HL-60/S4 treated with retinoic acid at 250 ng/mL for 4 days and 3 days (cell line): ENCODE results near the gene RPP30.

Source experiments
- in situ Hi-C: fragments of 300-500 bp; cut with MboI; formaldehyde crosslinking; loops from 2 replicates; pipeline ENCODE4 v1.7.0; 2022; ENCODE audit warnings: low sequenced_read_pairs

RPP30 gene

GRCh38 chr10:90871766-90872647, at the start of gene RPP30:
Gene RPP30 (plus strand): TSS chr10:90871974. CDS start chr10:90871987, 13 bp downstream.
- in situ Hi-C loops: no loop called here

DNA sequence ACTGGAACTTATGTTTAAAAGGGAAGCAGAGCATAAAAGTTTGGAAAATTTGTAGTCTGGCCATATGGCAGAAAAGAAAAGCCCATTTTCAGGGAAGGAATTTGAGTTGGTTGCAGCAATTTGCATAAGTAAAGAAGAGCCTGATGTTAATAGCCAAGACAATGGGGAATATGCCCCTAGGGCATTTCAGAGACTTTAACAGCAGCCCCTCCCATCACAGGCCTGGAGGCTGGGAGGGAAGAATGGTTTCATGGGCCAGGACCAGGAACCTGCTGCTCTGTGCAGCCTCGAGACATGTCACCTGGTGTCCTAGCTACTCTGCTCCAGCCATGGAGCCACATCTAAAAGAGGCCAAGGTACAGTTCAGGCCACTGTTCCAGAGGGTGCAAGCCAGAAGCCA, 49.3 kb upstream of the RPP30 start:
- in situ Hi-C loops: no loop called here

- in situ Hi-C loops: no loop called here
Measured at GRCh38 chr10:90832111-90832510, 39.7 kb upstream of the RPP30 start.

DNA sequence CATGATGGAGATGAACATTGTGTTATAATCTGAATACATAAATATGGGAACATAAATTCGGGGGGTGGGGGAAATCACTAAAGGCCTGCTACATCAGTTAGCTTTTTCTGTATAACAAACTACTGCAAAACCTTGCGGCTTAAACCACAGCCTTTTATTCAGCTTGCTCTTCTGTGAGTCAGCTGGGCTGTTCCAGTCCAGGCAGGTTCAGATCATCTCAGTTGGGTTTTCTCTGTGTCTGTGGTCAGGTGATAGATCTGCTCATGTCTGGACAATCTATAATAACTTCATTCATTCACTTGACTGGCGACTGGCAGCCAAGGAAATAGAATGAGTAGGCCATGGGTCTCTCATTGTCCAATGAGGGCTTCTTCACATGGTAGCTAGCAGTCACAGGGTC, 37.4 kb upstream of the RPP30 start:
- in situ Hi-C loops: no loop called here

DNA sequence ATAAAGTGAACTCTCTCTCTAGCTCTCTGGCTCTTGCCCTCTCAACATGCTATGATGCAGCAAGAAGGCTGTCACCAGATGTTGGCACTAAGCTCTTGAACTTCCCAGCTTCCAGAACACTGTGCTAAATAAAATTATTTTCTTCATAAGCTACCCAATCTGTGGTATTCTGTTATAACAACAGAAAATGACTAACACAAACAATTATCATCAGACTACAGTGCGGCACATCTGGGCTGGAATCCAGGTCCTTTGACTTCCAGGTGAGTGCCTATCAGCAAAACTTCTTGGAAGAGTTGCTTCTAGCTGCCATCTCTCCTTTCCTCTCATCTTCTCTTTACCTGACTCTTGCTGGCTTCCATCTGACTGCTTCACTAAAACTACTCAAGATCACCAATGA, 34.3 kb upstream of the RPP30 start:
- in situ Hi-C loops: no loop called here

- in situ Hi-C loops: no loop called here
Measured at GRCh38 chr10:90842725-90843124, 29.0 kb upstream of the RPP30 start.

GRCh38 chr10:90845726-90846125, 26.0 kb upstream of the RPP30 start:
- in situ Hi-C loops: no loop called here

DNA sequence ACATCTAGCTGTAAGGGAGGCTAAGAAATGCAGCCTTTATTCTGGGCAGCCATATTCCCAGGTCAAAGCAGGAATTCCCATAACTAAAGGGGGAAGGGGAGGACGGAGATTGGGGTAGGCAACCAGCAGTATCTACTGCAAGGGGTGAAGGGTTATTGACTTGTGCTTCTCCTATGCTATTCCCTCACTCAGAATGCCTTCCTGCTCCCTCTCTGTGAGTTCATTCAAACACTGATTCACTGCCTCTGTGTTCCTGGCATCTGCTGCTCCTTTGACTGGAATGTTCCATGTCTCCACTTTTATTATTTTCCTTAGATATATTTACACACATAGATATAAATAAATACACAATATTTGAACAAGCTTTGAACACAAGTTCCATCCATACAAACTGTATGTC, 25.0 kb upstream of the RPP30 start:
- in situ Hi-C loops: no loop called here

DNA sequence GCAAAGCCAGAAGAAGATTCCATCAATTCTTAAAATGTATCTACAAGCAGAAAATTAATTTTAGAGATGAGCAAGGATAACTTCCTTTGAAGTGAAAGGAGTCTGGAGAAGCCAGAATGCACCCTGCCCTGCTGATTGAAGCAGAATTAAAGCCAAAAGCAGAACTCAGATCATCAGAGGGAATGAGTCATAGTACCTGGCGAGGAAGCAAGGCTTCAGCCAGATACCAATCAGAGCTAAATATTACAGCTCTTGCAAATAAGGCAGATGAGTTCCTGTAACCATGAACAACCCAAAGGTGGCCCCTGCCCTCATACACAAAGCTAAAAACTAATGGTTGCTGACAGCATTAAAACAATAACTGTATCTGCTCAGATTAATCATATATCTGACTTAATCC, 24.3 kb upstream of the RPP30 start:
- in situ Hi-C loops: no loop called here

DNA sequence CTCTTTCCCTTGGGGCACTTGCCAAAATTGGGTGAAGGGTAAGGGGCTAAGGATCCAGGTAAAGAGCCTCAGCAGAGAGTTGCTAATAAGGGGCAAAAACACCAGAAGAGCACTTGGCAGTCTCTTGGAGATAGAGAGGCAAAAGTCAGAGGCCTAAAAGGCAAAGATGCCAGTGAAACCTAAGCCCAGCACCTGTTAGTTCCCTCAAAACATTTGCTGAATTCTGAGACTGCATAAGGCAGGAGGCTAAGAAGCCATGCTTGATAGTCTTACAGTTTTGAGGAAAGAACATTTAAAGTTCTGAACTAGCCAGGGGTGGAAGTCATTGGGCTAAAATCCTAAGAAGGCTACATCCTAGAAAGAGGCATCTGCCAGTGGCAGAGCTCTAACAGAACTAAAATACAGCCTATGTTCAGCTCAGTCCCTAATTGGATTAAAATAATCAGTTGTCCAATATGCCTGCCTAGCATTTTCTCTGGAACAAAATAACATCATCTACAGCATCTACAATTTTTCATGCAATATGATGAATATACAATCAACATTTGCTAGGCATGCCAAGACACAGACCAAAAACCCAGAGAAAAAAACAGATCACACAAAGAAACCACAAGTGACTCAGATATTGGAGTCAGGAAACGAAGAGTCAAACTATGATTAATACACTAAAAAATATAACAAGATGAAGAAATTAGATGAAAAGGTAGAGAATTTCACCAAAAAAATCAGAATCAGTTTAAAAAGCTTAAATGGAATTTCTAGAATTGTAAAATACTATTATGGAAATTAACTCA, 21.6 kb upstream of the RPP30 start:
- in situ Hi-C loops: no loop called here

- in situ Hi-C loops: no loop called here
Measured at GRCh38 chr10:90855126-90855525, 16.6 kb upstream of the RPP30 start.

DNA sequence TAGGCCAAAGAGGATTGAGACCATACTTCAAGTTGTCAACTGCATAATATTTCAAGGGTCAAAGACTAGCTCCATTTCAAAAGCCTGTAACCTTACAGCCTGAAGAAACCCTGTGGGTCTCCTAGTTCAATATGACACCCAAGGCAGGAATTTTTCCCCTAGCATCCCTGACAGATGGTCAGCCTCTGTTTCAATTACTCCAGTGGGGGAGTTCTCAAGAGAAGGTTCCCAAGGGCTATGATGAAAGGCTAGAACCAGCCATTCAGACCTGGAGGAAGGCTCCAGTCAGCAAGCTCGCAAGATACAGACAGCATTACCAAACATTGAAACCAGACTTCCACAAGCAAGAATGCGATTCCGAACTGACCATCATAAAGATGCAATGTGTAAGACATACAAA, 15.5 kb upstream of the RPP30 start:
- in situ Hi-C loops: no loop called here

DNA sequence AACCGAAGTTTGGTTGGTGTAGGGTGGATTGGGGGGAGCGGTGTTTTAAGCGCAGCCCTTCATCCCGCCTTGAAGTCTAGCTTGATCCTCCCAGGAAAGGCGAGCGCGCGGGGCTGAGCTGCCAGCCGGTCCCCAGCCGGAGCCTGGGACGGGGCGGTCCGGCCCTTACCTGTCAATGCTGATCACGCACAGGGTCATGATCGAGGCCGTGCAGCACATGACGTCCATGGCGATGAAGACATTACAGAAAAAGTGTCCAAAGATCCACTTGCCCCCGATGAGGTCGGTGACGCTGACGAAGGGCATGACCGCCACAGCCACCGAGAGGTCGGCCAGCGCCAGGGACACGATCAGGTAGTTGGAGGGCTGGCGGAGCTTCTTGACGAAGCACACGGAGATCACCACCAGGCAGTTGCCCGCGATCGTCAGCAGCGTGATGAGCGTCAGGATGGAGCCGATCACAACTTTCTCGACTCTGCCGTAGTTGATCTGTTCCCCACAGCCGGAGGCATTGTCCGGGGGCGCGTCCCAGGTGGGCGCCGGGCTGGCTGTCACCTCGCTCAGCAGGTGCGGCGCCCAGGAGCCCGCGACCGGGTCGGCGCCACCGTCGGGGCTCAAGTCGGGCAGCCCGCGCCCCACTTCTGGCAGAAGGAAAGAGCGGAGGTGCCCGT, 14.7 kb upstream of the RPP30 start:
- in situ Hi-C loops: no loop called here

- in situ Hi-C loops: no loop called here
Measured at GRCh38 chr10:90857635-90858460, 13.9 kb upstream of the RPP30 start, which contains the start of gene HTR7. Gene HTR7 (minus strand): TSS chr10:90858039. CDS start chr10:90857671, 368 bp downstream.

DNA sequence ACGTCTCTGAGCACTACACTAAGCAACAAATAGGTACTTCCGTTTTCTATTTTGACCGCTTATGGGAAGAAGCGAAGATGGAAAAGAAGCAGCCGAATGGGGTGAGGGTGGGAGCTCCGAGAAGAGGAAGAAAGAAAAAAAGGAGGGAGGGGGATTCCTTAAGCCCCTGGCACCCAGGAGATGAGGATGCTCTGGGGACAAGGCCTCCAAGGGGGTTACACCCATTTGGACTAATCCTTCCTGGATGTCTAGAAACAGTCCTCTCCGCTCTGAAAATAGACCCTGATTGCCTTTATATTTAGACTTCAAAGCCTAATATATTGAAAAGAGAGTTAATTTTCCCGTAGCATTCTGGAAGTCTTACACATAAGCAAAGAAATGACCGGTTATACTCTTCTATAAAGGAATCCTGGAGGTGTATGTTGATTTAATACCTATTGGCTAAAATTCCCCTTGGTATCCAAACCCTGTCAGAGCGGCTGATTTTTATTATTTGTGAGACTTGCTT, 13.3 kb upstream of the RPP30 start:
- in situ Hi-C loops: no loop called here

- in situ Hi-C loops: no loop called here
Measured at GRCh38 chr10:90859321-90859751, 12.4 kb upstream of the RPP30 start.

DNA sequence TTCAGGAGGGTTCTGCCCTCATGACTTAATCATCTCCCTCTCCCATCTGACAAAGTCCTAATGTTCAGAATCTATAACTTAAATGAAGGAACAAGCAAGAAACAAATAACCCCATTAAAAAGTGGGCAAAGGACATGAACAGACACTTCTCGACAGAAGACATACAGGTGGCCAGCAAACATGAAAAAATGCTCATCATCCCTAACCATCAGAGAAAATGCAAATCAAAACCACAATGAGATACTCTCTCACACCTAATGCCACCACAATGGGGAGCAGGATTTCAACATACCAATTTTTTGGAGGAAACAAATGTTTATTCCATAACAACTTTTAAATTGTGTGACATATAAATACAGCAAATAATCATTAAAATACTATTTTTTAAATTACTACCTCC, 11.0 kb upstream of the RPP30 start:
- in situ Hi-C loops: no loop called here

DNA sequence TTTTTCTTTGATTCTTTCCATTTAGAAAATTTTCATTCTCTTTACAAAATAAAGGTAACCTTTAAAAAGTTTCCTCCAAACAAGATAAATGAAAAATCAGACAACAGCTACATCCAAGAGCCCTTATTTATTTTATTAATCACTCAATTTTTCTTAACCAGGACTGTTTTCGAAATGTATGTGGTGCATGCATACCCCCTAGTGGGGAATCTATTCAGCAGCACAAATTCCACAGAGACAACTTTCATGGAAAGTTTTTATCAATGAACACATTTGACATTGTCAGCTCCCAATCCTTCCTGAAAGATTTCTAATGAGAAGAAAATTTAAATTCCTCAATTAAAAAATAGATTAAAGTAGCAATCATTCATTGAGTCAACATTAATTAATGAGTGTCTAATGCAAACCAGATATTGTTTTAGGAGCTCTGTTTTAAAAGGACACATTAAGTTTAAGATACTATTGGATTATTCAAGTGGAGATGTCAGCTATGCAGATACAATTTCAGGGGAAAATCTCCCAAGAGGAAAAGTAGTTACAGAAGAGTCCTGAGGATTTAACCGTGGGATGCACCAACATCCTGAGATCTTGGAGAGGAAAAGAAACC, 8.8 kb upstream of the RPP30 start:
- in situ Hi-C loops: no loop called here

- in situ Hi-C loops: no loop called here
Measured at GRCh38 chr10:90865401-90865800, 6.4 kb upstream of the RPP30 start.

GRCh38 chr10:90866050-90866598, 5.7 kb upstream of the RPP30 start:
- in situ Hi-C loops: no loop called here
